GM18502 (cell line): ENCODE measurements around the gene AKAP3.
A peak's percentile ranks its signal among the peaks of the same experiment; 100 is the strongest.

Source experiments
- ATAC-seq: cut with Tn5 transposase; IDR thresholded peaks from one replicate; pipeline ENCODE4 v1.9.1; 2021; ENCODE audit warnings: mild to moderate bottlenecking; ENCODE audit not compliant: unreplicated experiment, poor library complexity

Gene AKAP3

DNA sequence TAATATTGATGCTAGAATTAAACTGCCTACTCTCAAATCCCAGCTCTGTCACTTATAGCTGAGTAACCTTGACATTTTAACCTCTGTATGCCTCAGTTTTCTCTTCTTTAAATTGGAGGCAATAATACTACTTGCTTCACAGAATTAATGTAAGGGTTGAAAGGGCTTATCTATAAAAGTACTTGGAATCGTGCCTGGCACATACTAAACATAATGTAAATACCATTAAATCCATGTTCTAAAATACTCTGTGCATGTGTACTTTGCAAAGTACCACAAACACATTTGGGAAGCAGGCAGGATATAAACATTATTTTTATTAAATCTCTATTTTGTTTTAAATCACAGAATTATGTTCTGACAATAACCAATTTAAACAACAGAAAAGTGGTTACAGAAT, 44.9 kb downstream of the AKAP3 start:
- ATAC-seq = no peak

DNA sequence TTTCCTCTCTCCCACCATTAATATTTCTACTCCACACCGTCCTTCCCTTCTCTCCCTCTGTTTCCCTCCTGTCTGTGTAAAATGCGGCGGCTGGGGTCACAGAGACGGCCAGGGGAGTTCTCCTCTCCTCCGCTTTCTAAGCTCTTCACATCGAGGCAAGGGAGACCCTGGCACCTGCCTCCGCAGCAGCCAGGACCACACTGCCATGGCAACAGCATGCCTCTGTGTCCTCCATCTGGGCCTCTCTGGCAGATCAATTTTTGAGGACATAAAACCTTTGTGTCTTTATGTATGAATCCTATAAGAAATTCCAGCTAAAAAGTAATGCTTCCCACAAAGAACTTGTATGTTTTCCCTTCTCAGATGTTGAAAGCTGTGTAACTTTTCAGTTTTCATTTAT, 45.4 kb downstream of the AKAP3 start:
- ATAC-seq = no peak

DNA sequence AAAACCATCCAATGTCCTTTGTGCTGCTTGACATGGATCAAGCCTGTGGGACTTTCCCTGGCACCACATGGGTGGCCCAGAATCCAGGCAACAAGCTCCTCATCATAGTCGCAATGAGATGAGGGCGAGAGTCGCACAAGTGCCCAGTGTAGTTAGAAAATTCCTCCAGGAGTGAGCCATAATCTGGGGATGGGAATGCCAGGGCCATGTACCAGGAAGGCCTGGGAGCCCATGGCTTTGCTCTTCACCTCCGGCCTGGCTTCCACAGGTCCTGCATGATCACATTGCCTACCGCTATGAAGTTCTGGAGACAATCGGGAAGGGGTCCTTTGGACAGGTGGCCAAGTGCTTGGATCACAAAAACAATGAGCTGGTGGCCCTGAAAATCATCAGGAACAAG, 53.0 kb downstream of the AKAP3 start:
- ATAC-seq = no peak

DNA sequence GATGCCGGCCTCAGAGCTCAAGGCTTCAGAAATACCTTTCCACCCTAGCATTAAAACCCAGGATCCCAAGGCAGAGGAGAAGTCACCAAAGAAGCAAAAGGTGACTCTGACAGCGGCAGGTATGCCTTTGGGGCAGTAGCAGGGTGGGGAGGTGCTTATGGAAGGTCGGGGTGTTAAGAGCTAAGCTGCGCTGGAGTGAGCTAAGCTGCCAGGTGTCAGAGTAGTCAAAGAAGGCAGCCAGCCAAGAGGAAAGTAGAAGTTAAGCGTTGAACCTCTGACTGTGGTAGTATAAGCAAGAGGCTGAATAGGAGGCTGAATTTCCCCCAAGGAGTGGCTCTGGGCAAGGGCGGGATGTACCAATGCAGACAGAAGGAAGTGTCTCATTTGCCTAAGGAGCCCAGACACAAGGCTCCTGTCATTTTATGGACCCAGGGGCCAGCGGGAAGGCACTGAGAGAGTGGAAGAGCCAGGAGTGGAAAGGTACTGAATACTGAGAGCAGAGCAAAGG, 57.6 kb downstream of the AKAP3 start:
- no peak for ATAC-seq

- ATAC-seq = no peak
Observed at GRCh38 chr12:4589941-4590340, 58.9 kb downstream of the AKAP3 start.

- no peak for ATAC-seq
Observed at GRCh38 chr12:4588916-4589315, 59.9 kb downstream of the AKAP3 start.

DNA sequence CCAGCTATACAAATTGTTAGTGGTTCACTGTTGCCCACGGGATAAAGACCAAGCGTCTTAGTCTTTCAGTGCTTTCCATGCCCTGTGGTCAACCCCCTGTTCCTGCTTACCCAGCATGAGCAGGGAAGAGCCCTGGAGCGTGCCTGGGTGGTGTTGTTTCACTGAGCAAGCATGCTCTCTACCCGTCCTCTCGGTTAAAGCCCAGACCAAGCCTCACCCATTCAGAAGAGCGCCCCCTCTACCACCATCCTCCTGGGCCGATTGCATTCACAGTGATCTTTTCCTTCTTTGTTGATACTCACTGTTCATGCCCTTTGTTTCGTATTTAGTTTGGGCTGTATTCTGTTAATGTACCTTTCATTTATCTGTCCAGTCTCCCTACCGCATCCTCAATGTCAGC, 61.7 kb downstream of the AKAP3 start:
- no peak for ATAC-seq

DNA sequence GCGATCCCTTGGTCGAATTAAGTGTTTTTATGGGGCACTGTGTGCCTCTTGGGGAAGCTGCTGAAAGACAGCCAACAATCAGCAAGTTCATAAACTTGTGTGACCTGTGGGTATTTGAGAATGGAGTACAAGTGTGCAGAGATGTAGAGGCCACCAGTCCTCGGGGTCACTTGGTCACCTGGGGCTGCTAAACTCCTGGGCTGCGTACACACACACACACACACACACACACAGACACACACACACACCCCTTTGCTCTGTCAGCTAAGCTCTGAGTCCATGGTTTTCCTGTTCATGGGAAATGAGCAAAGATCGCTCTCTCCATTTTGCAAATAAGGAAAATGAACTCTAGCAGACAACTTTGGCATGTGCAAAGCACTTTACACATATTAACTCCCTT, 62.4 kb downstream of the AKAP3 start:
- no peak for ATAC-seq

DNA sequence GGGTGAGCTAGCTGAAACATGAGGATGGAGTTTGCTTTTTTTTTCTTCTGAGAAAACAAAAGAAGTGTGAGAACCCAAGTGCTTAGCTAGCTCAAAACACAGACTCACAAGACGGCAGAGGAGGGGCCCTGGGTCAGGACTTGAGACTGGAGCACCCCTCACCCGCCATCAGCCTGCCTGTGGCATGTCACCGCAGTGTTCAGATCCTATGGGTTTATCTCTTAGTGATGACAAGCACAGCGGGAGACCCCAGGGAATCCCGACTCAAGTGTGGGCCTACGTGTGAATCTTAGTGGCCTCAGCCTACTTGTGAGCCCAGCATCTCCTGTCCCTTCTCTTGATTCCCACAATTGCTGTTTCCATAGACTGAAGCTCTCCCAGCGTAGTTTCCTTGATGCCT, 64.0 kb downstream of the AKAP3 start:
- no peak for ATAC-seq

DNA sequence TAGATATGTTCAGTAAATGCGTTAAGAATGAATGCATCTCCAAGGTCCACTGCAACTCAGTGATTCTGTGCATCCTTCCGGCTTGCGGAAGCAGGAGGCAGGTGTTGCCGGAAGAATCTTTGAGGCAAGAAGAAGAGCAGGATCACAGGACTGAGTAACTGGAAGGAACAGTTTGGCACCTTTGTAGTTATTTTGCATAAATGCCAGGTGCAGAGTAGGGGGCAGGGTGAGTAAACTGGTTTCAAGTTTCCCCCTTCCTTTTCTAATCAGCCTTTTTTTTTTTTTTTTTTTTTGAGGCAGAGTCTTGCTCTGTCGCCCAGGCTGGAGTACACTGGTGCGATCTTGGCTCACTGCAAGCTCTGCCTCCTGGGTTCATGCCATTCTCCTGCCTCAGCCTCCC, 64.6 kb downstream of the AKAP3 start:
- no peak for ATAC-seq

DNA sequence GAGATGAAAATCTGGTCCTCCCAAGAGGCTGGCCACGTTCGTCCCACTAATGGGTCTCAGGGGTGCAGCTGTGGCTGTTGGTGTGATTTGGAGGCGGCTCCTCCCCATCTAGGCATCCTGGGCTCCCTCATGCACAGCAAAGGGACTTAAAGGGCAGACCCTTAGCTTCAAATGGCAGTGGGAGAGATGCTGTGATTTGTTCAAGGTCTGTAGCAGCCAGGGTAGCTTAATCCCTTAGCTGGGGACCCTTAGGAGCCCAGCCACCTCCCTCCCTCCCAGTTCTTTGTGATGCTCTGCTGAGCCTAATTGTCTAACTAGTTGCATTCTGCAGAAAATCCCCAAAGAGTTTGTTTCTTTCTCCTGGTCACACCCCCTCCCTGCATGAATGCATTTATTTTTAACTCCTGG, 68.6 kb downstream of the AKAP3 start:
- ATAC-seq = no peak

- no peak for ATAC-seq
Observed at GRCh38 chr12:4579305-4580102, 69.3 kb downstream of the AKAP3 start.

GRCh38 chr12:4572680-4573079, 76.2 kb downstream of the AKAP3 start:
- no peak for ATAC-seq

- no peak for ATAC-seq
Observed at GRCh38 chr12:4569261-4569660, 79.6 kb downstream of the AKAP3 start.

DNA sequence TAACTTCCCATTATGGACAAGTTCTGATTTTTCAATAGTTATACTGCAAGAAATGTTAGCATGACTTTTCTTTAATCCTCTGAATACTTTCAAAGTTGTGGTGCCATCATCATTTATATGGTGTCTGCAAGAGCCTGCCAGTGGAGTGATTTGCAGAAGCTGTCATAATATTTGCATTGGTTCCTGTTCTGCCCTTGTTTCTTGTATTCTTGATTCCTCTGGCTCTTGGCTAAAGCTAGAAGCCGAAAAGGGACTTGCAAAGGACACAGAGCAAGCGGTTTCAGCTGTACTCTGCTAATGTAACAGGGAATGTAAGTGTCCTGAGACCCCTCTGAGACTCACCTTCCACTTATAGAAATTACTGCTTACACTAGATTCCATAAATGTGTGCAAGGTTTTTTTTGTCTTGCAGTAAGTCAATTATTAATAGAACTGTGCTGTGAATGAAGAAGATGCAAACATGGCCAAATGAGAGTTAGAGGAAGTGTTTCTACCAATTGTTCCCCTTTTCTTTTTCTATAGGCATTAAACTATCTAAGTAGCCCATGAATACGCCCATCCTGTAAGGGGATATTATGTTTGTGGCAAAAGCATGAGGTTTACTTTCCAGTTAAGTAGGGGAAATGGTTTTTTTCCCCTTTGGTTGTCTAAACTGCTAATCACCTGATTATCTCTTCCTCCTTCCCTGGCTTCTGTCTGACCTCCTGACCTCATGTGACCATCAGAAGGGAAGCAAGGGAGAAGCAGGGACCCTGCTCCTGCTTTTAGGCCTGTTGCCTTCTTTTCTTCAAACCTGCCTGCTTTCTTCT, 81.6 kb downstream of the AKAP3 start:
- peak; percentile 58 for ATAC-seq

DNA sequence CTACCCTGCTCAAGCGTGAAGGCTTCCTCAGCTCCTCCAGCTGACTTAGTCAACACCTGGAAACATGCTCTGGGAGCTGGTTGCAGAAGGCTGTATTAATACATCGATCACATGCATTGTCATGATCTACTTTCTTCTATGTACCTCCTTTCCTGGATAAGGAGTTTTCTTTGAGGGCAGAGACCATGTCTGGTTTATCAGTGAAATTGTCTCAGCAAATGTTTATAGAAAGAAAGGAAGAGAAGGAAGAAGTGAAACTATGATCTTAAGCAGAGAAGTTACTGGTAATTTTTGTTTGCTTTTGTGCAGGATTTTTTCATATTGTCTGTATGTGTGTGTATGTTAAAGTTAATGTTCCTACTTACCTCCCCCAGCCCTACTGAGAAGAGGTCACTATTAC, 82.4 kb downstream of the AKAP3 start:
- no peak for ATAC-seq
